NCI-H187 treated with DMSO at 0.1 percent for 48 hours (cell line): Measurements from ENCODE around the gene NOS1.

Experiments used
- DNase-seq: peaks from one replicate; lab custom pipeline; 2025; lab: John Stamatoyannopoulos, UW

NOS1 gene

DNA sequence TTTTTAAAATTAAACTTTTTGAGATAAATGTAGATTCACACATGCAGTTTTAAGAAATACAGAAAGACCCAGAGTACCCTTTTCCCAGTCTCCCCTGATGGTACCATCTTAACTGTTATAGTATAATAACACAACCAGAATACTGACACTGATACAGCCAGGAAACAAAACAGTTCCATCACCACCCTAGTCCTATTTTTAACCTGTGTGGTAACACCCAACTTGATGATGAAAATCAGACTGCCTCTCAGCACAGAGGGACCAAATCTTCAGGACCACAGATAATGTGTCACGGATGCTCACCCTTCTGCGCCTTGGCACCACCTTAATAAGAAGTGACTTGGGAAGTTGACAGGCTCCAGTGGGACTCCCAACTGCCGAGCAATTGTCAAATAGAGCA, 189.3 kb downstream of the NOS1 start:
- no peak for DNase-seq

- DNase-seq = no peak
Measured at GRCh38 chr12:117171499-117172162, 189.8 kb downstream of the NOS1 start.

GRCh38 chr12:117169548-117169947, 191.9 kb downstream of the NOS1 start:
- no peak for DNase-seq

DNA sequence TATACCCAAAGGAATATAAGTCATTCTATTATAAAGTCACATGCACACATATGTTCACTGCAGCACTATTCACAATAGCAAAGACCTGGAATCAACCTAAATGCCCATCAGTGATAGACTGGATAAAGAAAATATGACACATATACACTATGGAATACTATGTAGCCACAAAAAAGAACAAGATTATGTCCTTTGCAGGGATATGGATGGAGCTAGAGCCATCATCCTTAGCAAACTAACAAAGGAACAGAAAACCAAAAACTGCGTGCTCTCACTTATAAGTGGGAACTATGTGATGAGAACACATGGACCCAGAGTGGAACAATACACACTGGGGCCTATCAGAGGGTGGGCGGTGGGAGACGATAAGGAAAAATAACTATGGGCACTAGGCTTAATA, 192.4 kb downstream of the NOS1 start:
- no peak for DNase-seq

DNA sequence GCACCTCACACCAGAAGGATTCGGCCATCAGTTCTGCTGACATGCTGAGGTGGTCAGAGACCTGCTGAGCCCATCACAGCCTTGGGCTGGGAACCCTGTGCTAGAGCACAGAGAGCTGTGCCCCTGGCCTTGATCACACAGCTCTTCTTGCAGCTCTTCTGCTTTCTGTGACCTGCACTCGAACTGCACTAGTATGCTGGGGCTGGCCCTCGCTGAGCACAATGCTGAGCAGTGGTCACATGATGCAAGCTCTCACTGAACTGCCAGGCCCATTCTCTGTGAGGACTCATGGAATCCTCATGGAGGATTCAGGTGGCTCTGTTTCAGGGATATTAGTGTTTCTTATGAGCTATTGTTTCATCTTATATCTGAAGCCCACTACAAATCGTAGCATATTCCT, 193.7 kb downstream of the NOS1 start:
- no peak for DNase-seq

DNA sequence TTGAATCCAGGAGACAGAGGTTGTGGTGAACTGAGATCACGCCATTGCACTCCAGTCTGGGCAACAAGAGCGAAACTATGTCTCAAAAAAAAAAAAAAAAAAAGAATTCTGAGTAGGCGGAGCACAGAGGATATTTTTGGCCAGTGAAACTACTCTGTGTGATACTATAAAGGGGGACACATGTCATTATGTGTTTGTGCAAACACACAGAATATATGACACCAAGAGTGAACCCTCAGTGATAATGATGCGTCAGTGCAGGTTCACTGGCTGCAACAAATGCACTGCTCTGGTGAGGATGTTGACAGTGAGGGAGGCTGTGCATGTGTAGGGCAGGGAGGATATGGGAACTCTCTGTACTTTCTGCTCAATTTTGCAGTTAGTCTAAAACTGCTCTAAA, 195.3 kb downstream of the NOS1 start:
- no peak for DNase-seq

DNA sequence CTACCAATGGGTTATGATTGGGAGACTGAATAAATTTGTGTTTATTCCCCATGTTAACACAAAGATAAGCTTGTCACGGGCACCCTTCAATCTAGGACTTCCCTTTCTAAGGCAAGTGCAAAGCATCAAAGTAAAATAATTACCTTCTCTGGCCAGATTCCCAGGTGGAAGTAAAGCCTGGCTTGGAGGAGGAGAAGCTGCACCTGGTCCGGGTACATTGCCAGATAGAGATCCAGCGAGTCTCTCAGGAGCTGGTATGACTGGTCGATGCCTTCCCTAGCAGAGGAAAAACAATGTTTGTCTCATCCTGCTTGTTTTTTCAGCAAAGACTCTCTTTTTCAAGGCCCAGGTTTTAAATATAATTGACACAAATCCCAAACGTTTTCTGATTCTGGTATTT, 196.1 kb downstream of the NOS1 start:
- no peak for DNase-seq

DNA sequence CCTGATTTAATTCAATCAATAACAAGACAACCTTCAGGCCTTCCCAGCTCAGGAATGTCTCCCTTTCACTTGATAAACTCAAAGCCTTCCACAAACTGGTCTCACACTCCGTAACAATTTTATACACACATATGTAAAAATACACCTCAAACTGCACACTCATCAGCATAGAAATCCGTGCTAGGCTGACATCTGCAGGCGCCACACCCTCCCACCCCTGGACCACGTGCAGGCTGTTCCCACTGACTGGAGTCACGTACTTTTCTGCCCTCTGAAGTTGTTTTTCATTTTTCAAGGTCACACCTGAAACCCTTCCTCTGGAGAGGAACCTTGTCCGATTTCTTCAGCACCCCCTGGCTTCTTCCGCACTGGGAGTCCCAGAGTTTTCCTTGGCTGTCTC, 198.8 kb downstream of the NOS1 start:
- no peak for DNase-seq

- no peak for DNase-seq
Measured at GRCh38 chr12:117162167-117162539, 199.3 kb downstream of the NOS1 start.

DNA sequence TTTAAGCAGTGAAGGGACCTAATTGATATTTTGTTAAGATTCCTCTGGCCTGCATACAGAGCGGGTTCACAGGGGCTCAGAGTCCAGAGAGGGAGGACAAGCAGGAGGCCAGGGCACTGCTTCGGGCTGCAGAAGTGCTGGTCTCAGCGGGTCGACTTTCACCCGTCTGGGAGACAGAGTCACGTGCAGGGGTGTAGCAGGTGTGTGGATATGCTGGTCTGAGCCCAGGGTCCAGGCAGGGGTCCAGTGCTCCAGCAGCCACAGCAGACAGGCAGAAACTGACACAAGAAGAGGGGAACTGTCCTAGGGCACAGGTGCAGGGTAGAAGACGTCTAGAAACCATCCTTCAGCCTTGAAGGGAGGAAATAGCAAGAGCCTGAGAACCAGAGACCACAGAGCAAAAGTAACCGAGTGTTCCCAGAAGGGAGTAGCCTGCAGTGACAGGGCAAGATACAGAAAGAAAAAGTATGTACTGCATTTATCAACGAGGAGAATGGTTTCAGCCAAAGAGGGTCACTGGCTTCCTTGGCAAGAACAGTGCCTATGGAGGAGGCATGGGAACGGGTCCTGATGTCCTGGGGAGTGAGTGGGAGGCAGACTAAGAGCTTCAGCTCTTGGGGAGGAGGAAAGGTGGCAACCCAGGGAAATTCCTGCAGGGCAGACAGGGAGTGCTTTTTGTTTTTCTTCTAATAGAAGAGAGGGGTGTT, 199.8 kb downstream of the NOS1 start:
- no peak for DNase-seq

DNA sequence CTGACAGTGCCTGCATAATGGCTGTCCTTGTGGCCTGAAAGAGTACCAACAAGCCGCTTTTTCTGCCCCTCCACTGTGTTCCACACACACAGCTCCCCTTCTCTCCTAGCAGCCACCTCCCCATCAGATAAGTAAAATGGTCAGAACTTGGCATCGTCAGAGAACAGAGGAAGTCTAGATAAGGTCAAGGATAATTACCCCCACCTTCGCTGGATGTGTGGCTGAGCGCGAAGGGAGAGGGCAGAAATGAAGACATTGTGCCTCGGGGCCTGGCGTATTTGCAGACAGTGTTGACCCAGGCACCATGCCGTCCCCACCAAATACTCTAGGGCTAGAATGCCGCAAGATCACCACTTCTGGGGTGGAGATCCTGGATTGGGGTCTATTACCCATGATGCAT, 201.8 kb downstream of the NOS1 start:
- DNase-seq = no peak

DNA sequence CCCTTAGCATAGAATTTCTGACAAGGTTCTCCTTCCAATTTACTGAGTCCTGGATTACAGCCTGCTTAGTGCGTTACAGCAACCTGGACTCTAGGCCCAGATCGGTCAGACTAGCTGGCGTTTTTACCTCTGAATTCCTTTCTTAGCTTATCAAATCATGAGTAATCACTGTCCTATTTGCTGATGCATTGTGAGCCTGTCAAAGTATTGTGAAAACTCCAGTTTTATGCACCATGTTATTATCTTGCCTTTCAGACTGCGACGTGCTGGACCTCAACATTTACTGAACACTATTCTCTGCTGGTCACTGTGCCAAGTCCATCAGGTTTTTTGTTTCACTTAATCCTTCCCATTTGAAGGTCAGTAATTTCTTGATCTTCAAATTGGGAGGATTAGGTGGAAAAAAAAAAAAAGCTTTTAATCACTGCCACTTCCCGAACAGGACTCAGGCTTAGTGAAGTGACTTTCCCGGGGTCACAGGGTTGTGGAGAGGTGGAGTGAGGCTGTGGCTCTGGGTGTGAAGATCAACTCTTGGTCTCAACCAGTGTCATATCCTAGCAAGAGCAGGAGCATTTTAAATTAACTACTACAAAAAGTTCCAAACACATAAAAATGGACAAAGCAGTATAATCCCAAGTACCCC, 202.4 kb downstream of the NOS1 start:
- DNase-seq = no peak
